Heart left ventricle (tissue), 16 donors: ENCODE measurements around the gene ARRB1. TPM values are rescaled to one million over a fixed set of nuclear protein-coding genes. Genes with fewer than 3 reads are reported as not detected.

Source experiments
- ATAC-seq, 4 donors: fragments of 200-7000 bp; cut with Tn5 transposase; one replicate each; pipeline ENCODE4 v1.9.1; 2020 to 2022; ENCODE audit warnings: moderate library complexity in 4 of 4, mild to moderate bottlenecking in 3 of 4, moderate number of reproducible peaks in 1 of 4
- DNase-seq, 5 donors: peaks; one replicate each; pipeline ENCODE4 v3.0.0-alpha.2; 2020
- H3K27ac ChIP-seq, 12 donors: fragments of 200-600 bp; sonication (generic) in 4 of 12; one replicate each; pipeline versions ENCODE4 v1.5.0 to v1.8.0; 2016 to 2022; ENCODE audit warnings: mild to moderate bottlenecking in 2 of 12
- H3K27me3 ChIP-seq, 9 donors: fragments of 200-600 bp; sonication (generic) in 2 of 9; one replicate each; pipeline versions ENCODE4 v1.5.1 to v1.8.0; 2016 to 2022; ENCODE audit warnings: mild to moderate bottlenecking in 3 of 9
- H3K36me3 ChIP-seq, 9 donors: fragments of 200-600 bp; sonication (generic) in 2 of 9; one replicate each; pipeline versions ENCODE4 v1.5.0 to v1.8.0; 2018 to 2022; ENCODE audit warnings: mild to moderate bottlenecking in 2 of 9
- H3K4me1 ChIP-seq, 12 donors: fragments of 200-600 bp; sonication (generic) in 4 of 12; one replicate each; pipeline versions ENCODE4 v1.5.0 to v1.8.0; 2016 to 2022; ENCODE audit warnings: mild to moderate bottlenecking in 3 of 12
- H3K4me3 ChIP-seq, 12 donors: fragments of 200-600 bp; sonication (generic) in 4 of 12; one replicate each; pipeline versions ENCODE4 v1.5.0 to v1.8.0; 2017 to 2022; ENCODE audit warnings: mild to moderate bottlenecking in 9 of 12, moderate library complexity in 4 of 12
- H3K9me3 ChIP-seq, 12 donors: fragments of 200-600 bp; sonication (generic) in 4 of 12; one replicate each; pipeline versions ENCODE4 v1.5.0 to v1.8.0; 2016 to 2022; ENCODE audit warnings: mild to moderate bottlenecking in 1 of 12
- POLR2A ChIP-seq, 2 donors: fragments of 450-650 bp; IDR thresholded peaks; one replicate each; pipeline ENCODE4 v1.6.1; 2017; ENCODE audit warnings: antibody characterized with exemption in 2 of 2, mild to moderate bottlenecking in 2 of 2, moderate library complexity in 2 of 2
- WGBS, 4 donors: extraction: QIAGEN DNeasy Blood & Tissue Kit in 2 of 4; methylation state at CpG; one replicate each; pipeline versions ENCODE4 v1.1.5 to v1.1.7; 2013 to 2018; 5-methylcytosine and 5-hydroxymethylcytosine counted together
- intact Hi-C, 10 donors: fragments of 100-400 bp; cut with DNase I; formaldehyde crosslinking; loops; one replicate each; pipeline versions ENCODE4 v1.11.1 to v1.14.2; 2022
- polyA plus RNA-seq, 2 donors: library from polyadenylated mRNA; stranded (reverse); fragments of 200-250 nt; gene quantifications; one replicate each; pipeline ENCODE4 v1.2.3, GENCODE V29; 2013
- total RNA-seq, 9 donors: library from RNA; depleted of rRNA in 2 of 9; stranded (reverse); fragments of >200 nt in 2 of 9; fragmentation: NEBNext Ultra II Directional in 3 of 9; extraction: Animal tissue kit (Norgen Biotek cat#: 25700) in 3 of 9; gene quantifications; one replicate each; pipeline versions ENCODE4 v1.1.0 to v1.2.4, GENCODE V29; 2016 to 2023
- TF ChIP-seq, protein P1 (sequence below), 12 donors: fragments of 200-600 bp; sonication (generic) in 4 of 12; IDR thresholded peaks; one replicate each; pipeline versions ENCODE4 v1.5.0 to v1.8.0; 2018 to 2022; ENCODE audit warnings: antibody characterized with exemption in 12 of 12, mild to moderate bottlenecking in 5 of 12
- donor health status: ischemic (EF 13 %, LVEDD 7.1; RV severe dilation, severe dysfunction).
- donor health status: healthy with polysubstance abuse.
- donor health status: DM: no; HTN: yes; CAD: no.
- donor health status: DM: no; HTN: no; CAD: no.
- donor health status: ischemic (EF 25% LVEDD 6.9; RV normal size, moderate dysfunction).
- donor health status: ischemic (EF 25% LVEDD 5.7; RV mildly dilated, moderate dysfunction).
- donor health status: healthy.
- donor health status: DM: yes; HTN: yes; CAD: no.
- donor health status: ischemic (EF 35%, LVEDD 5.7; RV mildly dilated, moderate dysfunction).
- donor health status: nonischemic (EF 11% LVEDD 7.7; RV severe dilation, severe dysfunction).
- donor health status: DM: yes; HTN: yes; CAD: no.
- donor health status: PGD.
- donor health status: ischemic (EF 29% LVEDD 5.4; RV normal size, mild dysfunction).
- donor health status: nonischemic (EF 23%, LVEDD 6.1; RV moderate dilation, normal function).

The ARRB1 gene
- total and polyA plus RNA-seq, 11 donors, result 7.9 to 58.9 (median 25.4) TPM

DNA sequence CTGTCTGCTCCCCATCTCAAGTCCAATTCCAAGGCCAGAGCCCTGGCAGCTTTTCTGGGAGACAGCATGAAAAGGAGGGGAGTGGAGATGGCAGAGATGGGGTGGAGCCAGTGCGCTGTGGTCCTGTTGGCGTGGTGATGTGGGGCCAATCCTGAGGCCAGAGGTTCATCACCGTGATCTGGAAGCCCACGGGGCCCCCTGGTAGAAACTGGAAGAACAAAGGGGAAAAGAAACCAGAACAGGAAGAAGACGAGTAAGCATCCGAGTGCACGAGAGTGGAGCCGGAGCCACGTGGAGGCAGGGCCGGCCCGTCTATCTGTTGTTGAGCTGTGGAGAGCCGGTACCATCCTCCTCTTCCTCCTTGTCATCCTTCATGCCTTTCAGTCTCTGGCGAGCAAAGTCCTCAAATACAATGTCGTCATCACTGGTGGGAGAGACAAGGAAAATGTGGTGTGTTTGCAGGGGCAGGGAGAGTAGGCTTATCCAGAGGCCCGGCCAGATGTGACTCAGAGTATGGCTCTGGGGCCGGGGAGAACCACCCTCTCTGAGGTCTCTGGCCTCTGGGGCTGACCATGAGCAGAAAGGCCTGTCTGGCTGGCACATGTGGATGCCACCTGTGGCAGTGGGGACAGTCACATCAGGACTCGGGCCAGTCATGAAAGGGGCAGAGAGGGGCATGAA is 85.5 kb downstream of the ARRB1 start:
- intact Hi-C loops, result no loop called here
- ATAC-seq, result peak in 3 of 4 donors; percentile 34 to 74 (median 45)
- H3K4me1 ChIP-seq, result peaks cover 0 to 36% (median 6%) of the 10 kb centered on the region in 12 donors
- H3K27me3 ChIP-seq, result no peaks in the 10 kb centered on the region
- WGBS, 4 donors, result 68 to 80% (median 77%) methylated on average over 16 to 17 of the region's 17 CpGs
- H3K27ac ChIP-seq, result peak overlapping the region in 1 of 12 donors; percentile 7
- no peaks in the 10 kb centered on the region for H3K9me3 ChIP-seq
- DNase-seq, result peak in 3 of 5 donors; percentile 37 to 51 (median 38)
- H3K36me3 ChIP-seq, result peaks cover 0 to 57% (median 34%) of the 10 kb centered on the region in 9 donors
- TF ChIP-seq, protein P1, sequence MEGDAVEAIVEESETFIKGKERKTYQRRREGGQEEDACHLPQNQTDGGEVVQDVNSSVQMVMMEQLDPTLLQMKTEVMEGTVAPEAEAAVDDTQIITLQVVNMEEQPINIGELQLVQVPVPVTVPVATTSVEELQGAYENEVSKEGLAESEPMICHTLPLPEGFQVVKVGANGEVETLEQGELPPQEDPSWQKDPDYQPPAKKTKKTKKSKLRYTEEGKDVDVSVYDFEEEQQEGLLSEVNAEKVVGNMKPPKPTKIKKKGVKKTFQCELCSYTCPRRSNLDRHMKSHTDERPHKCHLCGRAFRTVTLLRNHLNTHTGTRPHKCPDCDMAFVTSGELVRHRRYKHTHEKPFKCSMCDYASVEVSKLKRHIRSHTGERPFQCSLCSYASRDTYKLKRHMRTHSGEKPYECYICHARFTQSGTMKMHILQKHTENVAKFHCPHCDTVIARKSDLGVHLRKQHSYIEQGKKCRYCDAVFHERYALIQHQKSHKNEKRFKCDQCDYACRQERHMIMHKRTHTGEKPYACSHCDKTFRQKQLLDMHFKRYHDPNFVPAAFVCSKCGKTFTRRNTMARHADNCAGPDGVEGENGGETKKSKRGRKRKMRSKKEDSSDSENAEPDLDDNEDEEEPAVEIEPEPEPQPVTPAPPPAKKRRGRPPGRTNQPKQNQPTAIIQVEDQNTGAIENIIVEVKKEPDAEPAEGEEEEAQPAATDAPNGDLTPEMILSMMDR (IDR thresholded peaks at IDR 0.05), result no peak
- no peak for TF ChIP-seq POLR2A (IDR thresholded peaks at IDR 0.05)
- no peak overlapping the region for H3K4me3 ChIP-seq

DNA sequence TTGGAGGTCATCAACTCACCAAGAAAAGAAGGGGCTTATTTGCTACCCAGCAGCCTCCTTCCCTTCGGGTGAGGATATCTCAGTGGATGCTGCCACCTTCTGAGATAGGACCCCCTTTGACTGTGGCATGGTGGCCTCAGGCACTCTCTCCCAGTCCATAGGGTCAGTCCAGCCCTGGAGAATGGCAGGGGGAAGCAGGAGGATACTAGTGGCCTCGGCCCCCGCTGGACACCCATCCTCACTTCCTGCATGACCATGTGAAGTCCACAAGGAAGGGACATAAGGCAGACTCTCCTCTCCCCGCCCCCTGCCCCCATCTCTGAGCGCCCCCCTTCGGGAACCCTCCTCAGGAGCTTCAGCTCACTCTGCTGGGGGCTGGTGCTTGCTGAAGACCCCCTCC is 86.5 kb downstream of the ARRB1 start:
- H3K4me3 ChIP-seq, result no peak overlapping the region
- no peak overlapping the region for H3K27ac ChIP-seq
- no peaks in the 10 kb centered on the region for H3K9me3 ChIP-seq
- H3K36me3 ChIP-seq, result peaks cover 0 to 47% (median 29%) of the 10 kb centered on the region in 9 donors
- no peaks in the 10 kb centered on the region for H3K27me3 ChIP-seq
- ATAC-seq, result no peak
- intact Hi-C loops, result no loop called here
- DNase-seq, result peak in 3 of 5 donors; percentile 20 to 33 (median 24)
- TF ChIP-seq, protein P1 (IDR thresholded peaks at IDR 0.05), result no peak
- TF ChIP-seq POLR2A (IDR thresholded peaks at IDR 0.05), result no peak
- peaks cover 0 to 42% (median 7%) of the 10 kb centered on the region in 12 donors for H3K4me1 ChIP-seq
- 76 to 98% (median 82%) methylated on average over 5 to 6 of the region's 6 CpGs for WGBS, 4 donors

DNA sequence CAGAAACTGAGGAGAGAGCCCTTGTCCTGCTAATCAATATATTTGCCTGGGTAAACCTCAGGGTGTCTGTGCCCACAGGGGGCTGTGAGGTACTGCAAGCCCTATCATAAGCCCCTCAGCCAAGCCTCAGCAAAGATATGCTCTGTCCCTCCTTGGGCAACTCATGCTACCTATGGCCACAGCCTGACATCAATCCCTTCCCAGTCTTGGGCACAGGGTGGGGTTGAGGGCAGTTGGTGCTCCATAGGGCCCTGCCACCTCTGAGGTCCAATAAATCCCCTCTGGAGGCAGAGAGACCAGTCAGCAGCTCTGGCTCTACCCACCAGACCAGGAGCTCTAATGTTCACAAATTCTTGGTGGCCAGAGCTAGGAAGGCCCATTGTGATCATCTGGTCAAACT is 87.1 kb downstream of the ARRB1 start:
- peaks cover 0 to 42% (median 7%) of the 10 kb centered on the region in 12 donors for H3K4me1 ChIP-seq
- no peak for TF ChIP-seq POLR2A (IDR thresholded peaks at IDR 0.05)
- TF ChIP-seq, protein P1 (IDR thresholded peaks at IDR 0.05), result no peak
- no peaks in the 10 kb centered on the region for H3K9me3 ChIP-seq
- intact Hi-C loops, result no loop called here
- peak in 1 of 5 donors; percentile 4 for DNase-seq
- peaks cover 0 to 4% (median 0%) of the 10 kb centered on the region in 9 donors for H3K27me3 ChIP-seq
- H3K27ac ChIP-seq, result peak overlapping the region in 1 of 12 donors; percentile 17
- H3K36me3 ChIP-seq, result peaks cover 0 to 41% (median 22%) of the 10 kb centered on the region in 9 donors
- no peak for ATAC-seq
- H3K4me3 ChIP-seq, result no peak overlapping the region

DNA sequence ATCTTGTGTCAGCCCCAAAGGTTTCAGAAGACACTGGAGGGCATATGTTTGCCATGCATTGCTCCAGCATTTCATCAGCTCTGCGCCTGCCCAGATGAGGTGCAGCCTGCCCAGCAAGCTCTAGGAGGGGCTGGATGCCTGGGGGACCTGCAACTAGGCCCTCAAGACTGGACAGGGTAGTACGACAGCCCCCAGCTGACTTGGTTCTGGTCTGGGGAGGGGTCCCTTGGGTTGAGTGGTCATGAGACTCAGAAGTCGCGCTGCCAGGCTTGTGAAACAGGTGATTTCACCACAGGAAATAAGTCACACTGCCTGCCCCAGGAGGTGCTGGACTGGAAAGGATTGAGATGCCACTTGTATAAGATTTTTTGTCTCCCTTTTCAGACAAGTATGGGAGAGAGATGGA is 87.5 kb downstream of the ARRB1 start:
- H3K4me3 ChIP-seq, result no peak overlapping the region
- no peaks in the 10 kb centered on the region for H3K9me3 ChIP-seq
- DNase-seq (peak in 2 of 5 donors; percentile 16 to 22), ATAC-seq (no peak)
- H3K4me1 ChIP-seq, result peaks cover 0 to 42% (median 7%) of the 10 kb centered on the region in 12 donors
- peaks cover 0 to 37% (median 18%) of the 10 kb centered on the region in 9 donors for H3K36me3 ChIP-seq
- peaks cover 0 to 4% (median 0%) of the 10 kb centered on the region in 9 donors for H3K27me3 ChIP-seq
- WGBS, 4 donors, result 69 to 79% (median 78%) methylated on average over 4 of the region's 4 CpGs
- peak overlapping the region in 1 of 12 donors; percentile 17 for H3K27ac ChIP-seq
- TF ChIP-seq, protein P1 (IDR thresholded peaks at IDR 0.05), result no peak
- TF ChIP-seq POLR2A (IDR thresholded peaks at IDR 0.05), result no peak
- intact Hi-C loops, result no loop called here
